Measurements from ENCODE around the gene HABP2. TPM values are rescaled to one million over a fixed set of nuclear protein-coding genes. Genes with fewer than 3 reads are reported as not detected.

The HABP2 gene
- total RNA-seq, 1 donor from 2014 or later: not detected

- H3K4me3 ChIP-seq (ENCODE audit: low read depth, low read length): no peak overlapping the region
- H3K36me3 ChIP-seq (ENCODE audit: control insufficient read depth, insufficient read depth, low read length): no peaks in the 10 kb centered on the region
- no peaks in the 10 kb centered on the region for H3K27me3 ChIP-seq (ENCODE audit: control insufficient read depth, insufficient read depth, low read length)
- DNase-seq (ENCODE audit: low read depth) (no peak), FAIRE-seq (no peak)
- TF ChIP-seq, protein P1, sequence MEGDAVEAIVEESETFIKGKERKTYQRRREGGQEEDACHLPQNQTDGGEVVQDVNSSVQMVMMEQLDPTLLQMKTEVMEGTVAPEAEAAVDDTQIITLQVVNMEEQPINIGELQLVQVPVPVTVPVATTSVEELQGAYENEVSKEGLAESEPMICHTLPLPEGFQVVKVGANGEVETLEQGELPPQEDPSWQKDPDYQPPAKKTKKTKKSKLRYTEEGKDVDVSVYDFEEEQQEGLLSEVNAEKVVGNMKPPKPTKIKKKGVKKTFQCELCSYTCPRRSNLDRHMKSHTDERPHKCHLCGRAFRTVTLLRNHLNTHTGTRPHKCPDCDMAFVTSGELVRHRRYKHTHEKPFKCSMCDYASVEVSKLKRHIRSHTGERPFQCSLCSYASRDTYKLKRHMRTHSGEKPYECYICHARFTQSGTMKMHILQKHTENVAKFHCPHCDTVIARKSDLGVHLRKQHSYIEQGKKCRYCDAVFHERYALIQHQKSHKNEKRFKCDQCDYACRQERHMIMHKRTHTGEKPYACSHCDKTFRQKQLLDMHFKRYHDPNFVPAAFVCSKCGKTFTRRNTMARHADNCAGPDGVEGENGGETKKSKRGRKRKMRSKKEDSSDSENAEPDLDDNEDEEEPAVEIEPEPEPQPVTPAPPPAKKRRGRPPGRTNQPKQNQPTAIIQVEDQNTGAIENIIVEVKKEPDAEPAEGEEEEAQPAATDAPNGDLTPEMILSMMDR (IDR thresholded peaks at IDR 0.05; ENCODE audit: insufficient read depth, low read length, severe bottlenecking): no peak
Measured at GRCh38 chr10:113557903-113558321, 5.1 kb downstream of the HABP2 start.

- DNase-seq (ENCODE audit: low read depth): peak; percentile 11
- H3K27me3 ChIP-seq (ENCODE audit: control insufficient read depth, insufficient read depth, low read length): no peaks in the 10 kb centered on the region
- TF ChIP-seq, protein P1 (IDR thresholded peaks at IDR 0.05; ENCODE audit: insufficient read depth, low read length, severe bottlenecking): no peak
- no peaks in the 10 kb centered on the region for H3K36me3 ChIP-seq (ENCODE audit: control insufficient read depth, insufficient read depth, low read length)
- no peak for FAIRE-seq
- no peak overlapping the region for H3K4me3 ChIP-seq (ENCODE audit: low read depth, low read length)
Measured at GRCh38 chr10:113560071-113560470, 7.2 kb downstream of the HABP2 start.

- H3K4me3 ChIP-seq (ENCODE audit: low read depth, low read length): no peak overlapping the region
- no peaks in the 10 kb centered on the region for H3K27me3 ChIP-seq (ENCODE audit: control insufficient read depth, insufficient read depth, low read length)
- TF ChIP-seq, protein P1 (IDR thresholded peaks at IDR 0.05; ENCODE audit: insufficient read depth, low read length, severe bottlenecking): no peak
- no peak for DNase-seq (ENCODE audit: low read depth)
- FAIRE-seq: no peak
- no peaks in the 10 kb centered on the region for H3K36me3 ChIP-seq (ENCODE audit: control insufficient read depth, insufficient read depth, low read length)
Measured at GRCh38 chr10:113561214-113561613, 8.4 kb downstream of the HABP2 start.

GRCh38 chr10:113562069-113562468, 9.2 kb downstream of the HABP2 start:
- Histone ChIP-seq H3K27me3 (ENCODE audit: control insufficient read depth, insufficient read depth, low read length) (no peaks in the 10 kb centered on the region), H3K4me3 (ENCODE audit: low read depth, low read length) (no peak overlapping the region), H3K36me3 (ENCODE audit: control insufficient read depth, insufficient read depth, low read length) (no peaks in the 10 kb centered on the region)
- no peak for DNase-seq (ENCODE audit: low read depth)
- no peak for FAIRE-seq
- TF ChIP-seq, protein P1 (IDR thresholded peaks at IDR 0.05; ENCODE audit: insufficient read depth, low read length, severe bottlenecking): no peak

GRCh38 chr10:113562704-113563103, 9.9 kb downstream of the HABP2 start:
- FAIRE-seq (no peak), DNase-seq (ENCODE audit: low read depth) (no peak)
- Histone ChIP-seq H3K36me3 (ENCODE audit: control insufficient read depth, insufficient read depth, low read length) (no peaks in the 10 kb centered on the region), H3K27me3 (ENCODE audit: control insufficient read depth, insufficient read depth, low read length) (no peaks in the 10 kb centered on the region), H3K4me3 (ENCODE audit: low read depth, low read length) (no peak overlapping the region)
- TF ChIP-seq, protein P1 (IDR thresholded peaks at IDR 0.05; ENCODE audit: insufficient read depth, low read length, severe bottlenecking): no peak
